HUES48 (cell line): Measurements from ENCODE around the gene CAV1.

Experiments
- H3K27ac ChIP-seq: one replicate; pipeline ENCODE4 v1.7.0; 2013; ENCODE audit warnings: low read depth, low read length, inconsistent platforms
- H3K27me3 ChIP-seq: 2 replicates; pipeline ENCODE4 v1.6.1; 2013; ENCODE audit warnings: mild to moderate bottlenecking, low read length; ENCODE audit not compliant: control insufficient read depth, insufficient read depth
- H3K36me3 ChIP-seq: 2 replicates; pipeline ENCODE4 v1.6.1; 2013; ENCODE audit warnings: low read length; ENCODE audit not compliant: control insufficient read depth, insufficient read depth
- H3K4me1 ChIP-seq: 2 replicates; pipeline ENCODE4 v1.6.1; 2013; ENCODE audit warnings: mild to moderate bottlenecking, low read length; ENCODE audit not compliant: control insufficient read depth, insufficient read depth
- H3K4me3 ChIP-seq: 2 replicates; pipeline ENCODE4 v1.5.1; 2013; ENCODE audit warnings: mild to moderate bottlenecking, low read depth, low read length
- H3K9ac ChIP-seq: 2 replicates; pipeline ENCODE4 v1.6.1; 2013; ENCODE audit warnings: mild to moderate bottlenecking, low read depth, low read length, moderate library complexity
- H3K9me3 ChIP-seq: 2 replicates; pipeline ENCODE4 v1.6.1; 2013; ENCODE audit warnings: low read length; ENCODE audit not compliant: control insufficient read depth, insufficient read depth

CAV1 gene

GRCh38 chr7:116534790-116535189 lies 10.0 kb downstream of the CAV1 start:
- Histone ChIP-seq H3K27me3 (no peaks in the 10 kb centered on the region), H3K9ac (no peak overlapping the region), H3K27ac (no peak overlapping the region), H3K36me3 (peaks cover 8% of the 10 kb centered on the region; the same call in 1 of the 2 replicates), H3K9me3 (no peaks in the 10 kb centered on the region), H3K4me1 (no peaks in the 10 kb centered on the region), H3K4me3 (no peak overlapping the region)

GRCh38 chr7:116535416-116535815 lies 10.6 kb downstream of the CAV1 start:
- no peak overlapping the region for H3K27ac ChIP-seq
- H3K9ac ChIP-seq: no peak overlapping the region
- no peaks in the 10 kb centered on the region for H3K27me3 ChIP-seq
- H3K9me3 ChIP-seq: no peaks in the 10 kb centered on the region
- H3K36me3 ChIP-seq: peaks cover 6% of the 10 kb centered on the region; the same call in 1 of the 2 replicates
- H3K4me3 ChIP-seq: no peak overlapping the region
- no peaks in the 10 kb centered on the region for H3K4me1 ChIP-seq

DNA sequence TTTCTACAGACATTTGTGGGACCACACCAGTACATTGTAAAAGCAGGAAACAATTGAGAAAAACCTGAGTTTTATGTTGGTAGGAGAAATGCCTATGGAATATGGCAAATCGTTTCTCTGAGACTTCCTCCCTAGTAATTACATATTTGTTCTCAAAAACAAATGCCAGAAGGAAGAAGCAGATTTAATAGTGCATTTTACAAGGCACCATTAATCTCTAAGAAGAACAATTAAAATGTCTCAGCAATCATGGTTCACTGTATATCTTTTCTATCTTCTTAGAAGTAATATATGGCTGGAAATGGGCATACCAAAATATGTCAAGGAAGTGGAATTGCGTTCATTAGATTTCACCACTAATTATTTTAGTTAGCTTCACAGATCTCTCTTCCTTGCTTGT lies 13.3 kb downstream of the CAV1 start:
- no peak overlapping the region for H3K4me3 ChIP-seq
- H3K4me1 ChIP-seq: no peaks in the 10 kb centered on the region
- H3K27ac ChIP-seq: no peak overlapping the region
- peaks cover 6% of the 10 kb centered on the region; the same call in 1 of the 2 replicates for H3K36me3 ChIP-seq
- H3K27me3 ChIP-seq: no peaks in the 10 kb centered on the region
- H3K9ac ChIP-seq: no peak overlapping the region
- H3K9me3 ChIP-seq: no peaks in the 10 kb centered on the region

GRCh38 chr7:116539879-116540278 lies 15.0 kb downstream of the CAV1 start:
- peaks cover 6% of the 10 kb centered on the region; the same call in 1 of the 2 replicates for H3K36me3 ChIP-seq
- H3K27ac ChIP-seq: no peak overlapping the region
- no peaks in the 10 kb centered on the region for H3K27me3 ChIP-seq
- no peaks in the 10 kb centered on the region for H3K4me1 ChIP-seq
- no peak overlapping the region for H3K4me3 ChIP-seq
- H3K9ac ChIP-seq: no peak overlapping the region
- H3K9me3 ChIP-seq: no peaks in the 10 kb centered on the region

DNA sequence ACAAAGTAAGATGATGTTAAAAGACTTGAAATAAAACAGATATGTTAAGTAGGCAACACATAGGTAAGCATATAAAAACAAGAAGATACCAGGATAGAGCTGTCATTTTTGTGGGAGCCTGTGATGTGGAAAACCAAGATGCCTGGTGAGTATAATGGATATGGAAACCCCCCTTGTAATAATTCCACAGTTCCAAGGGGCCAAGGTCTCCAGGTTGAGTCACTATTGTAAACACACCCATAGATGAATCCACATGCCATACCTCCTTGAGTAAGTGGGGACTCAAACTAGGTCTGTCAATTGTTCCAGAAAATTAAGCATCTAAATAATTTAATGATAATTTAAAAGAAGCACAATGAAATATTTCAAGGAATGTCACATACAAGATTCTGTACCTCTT lies 15.9 kb downstream of the CAV1 start:
- no peak overlapping the region for H3K27ac ChIP-seq
- H3K9me3 ChIP-seq: no peaks in the 10 kb centered on the region
- H3K4me3 ChIP-seq: no peak overlapping the region
- no peak overlapping the region for H3K9ac ChIP-seq
- H3K27me3 ChIP-seq: no peaks in the 10 kb centered on the region
- H3K36me3 ChIP-seq: 0 out of 2 replicates have a peak, but pooled peaks cover under 1% of the 10 kb centered on the region
- no peaks in the 10 kb centered on the region for H3K4me1 ChIP-seq

DNA sequence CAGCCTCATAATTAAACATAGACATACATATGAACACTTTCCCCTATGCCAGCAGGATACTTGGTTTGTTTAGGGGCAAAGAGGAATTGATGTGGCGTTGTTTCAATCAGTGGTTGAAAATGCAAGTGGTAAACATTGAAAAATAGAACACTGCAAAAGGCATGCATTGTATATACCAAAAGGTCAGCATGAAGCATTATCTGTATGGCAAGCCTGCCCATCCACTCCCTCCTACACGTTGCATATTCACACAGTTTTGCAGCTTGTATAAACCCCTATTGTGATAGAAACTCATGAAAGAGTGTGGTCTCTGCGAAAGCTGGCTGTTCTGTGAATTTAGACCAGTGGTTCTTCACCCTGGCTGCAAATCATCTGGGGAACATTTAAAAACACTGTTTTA lies 17.1 kb downstream of the CAV1 start:
- H3K4me1 ChIP-seq: no peaks in the 10 kb centered on the region
- H3K27me3 ChIP-seq: no peaks in the 10 kb centered on the region
- no peak overlapping the region for H3K4me3 ChIP-seq
- no peaks in the 10 kb centered on the region for H3K9me3 ChIP-seq
- H3K9ac ChIP-seq: no peak overlapping the region
- H3K27ac ChIP-seq: no peak overlapping the region
- H3K36me3 ChIP-seq: no peaks in the 10 kb centered on the region

DNA sequence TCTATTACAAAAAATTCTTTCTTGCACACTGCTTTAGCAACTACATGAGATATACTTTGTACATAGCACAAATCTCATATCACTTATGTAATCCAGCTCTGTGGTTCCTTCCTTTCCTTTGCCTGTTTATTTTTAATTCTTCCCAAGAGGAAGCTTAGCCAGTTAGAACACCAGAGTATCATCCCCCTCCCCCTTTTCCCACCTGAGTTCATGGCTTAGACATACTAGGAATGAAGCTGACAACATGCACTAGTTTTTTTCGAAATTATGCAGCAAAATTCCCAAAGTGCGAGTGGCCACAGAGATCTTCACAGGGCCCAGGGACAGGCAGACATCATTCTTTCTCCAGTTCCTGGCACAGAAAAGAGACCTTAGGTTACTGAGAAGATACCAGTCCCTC lies 17.8 kb downstream of the CAV1 start:
- Histone ChIP-seq H3K9me3 (no peaks in the 10 kb centered on the region), H3K36me3 (no peaks in the 10 kb centered on the region), H3K4me1 (no peaks in the 10 kb centered on the region), H3K27me3 (no peaks in the 10 kb centered on the region), H3K4me3 (no peak overlapping the region), H3K9ac (no peak overlapping the region), H3K27ac (no peak overlapping the region)

DNA sequence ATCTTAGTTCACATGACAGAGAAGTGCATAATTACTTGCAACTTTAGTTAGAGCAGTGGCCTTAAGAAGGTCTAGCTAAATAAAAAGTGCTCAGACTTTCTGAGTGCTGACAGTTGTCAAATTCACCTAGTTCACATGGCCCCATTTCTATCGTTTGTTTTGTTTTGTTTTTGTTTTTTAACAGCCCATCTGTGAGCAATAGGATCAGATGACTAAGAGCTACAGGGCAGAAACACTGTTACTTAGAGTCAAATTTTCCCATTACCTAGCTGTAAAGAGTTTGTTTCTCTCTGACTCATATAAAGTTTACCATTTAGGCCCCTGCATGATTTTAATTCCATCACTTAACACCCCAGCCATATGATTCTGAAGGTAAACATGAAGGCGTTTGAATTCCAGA lies 18.8 kb downstream of the CAV1 start:
- Histone ChIP-seq H3K9me3 (no peaks in the 10 kb centered on the region), H3K4me3 (no peak overlapping the region), H3K4me1 (no peaks in the 10 kb centered on the region), H3K9ac (no peak overlapping the region), H3K27ac (no peak overlapping the region), H3K27me3 (no peaks in the 10 kb centered on the region), H3K36me3 (no peaks in the 10 kb centered on the region)

GRCh38 chr7:116544487-116544886 lies 19.7 kb downstream of the CAV1 start:
- Histone ChIP-seq H3K36me3 (no peaks in the 10 kb centered on the region), H3K27ac (no peak overlapping the region), H3K9ac (no peak overlapping the region), H3K4me1 (no peaks in the 10 kb centered on the region), H3K27me3 (no peaks in the 10 kb centered on the region), H3K4me3 (no peak overlapping the region), H3K9me3 (no peaks in the 10 kb centered on the region)

DNA sequence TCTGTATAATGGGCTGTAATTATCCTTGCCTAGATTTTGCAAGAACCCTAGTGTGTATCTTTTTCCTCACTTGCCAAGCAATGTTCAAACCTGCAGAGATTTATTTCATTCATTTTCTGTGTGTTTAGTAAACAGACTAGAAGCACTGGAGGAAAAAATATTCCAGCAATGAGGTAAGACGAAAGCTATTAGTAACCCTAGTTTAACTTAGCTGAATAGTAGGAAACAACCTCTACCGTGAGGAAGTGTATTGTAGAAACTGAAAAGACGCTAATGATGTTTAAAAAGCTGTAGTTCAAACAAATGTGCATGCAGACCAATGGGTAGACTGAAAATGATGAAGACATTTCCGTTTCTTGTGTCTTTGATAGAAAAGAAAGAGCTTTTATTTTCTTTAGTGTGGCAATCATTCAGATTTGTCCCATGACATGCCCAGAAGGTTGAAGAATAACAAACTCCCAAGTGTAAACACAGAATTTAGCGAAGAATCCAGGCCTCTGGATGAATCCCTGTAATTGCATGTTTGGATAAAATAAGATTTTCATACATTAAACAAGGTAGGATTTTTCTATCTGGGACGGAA lies 20.7 kb downstream of the CAV1 start:
- Histone ChIP-seq H3K9ac (no peak overlapping the region), H3K4me1 (no peaks in the 10 kb centered on the region), H3K9me3 (no peaks in the 10 kb centered on the region), H3K4me3 (no peak overlapping the region), H3K36me3 (no peaks in the 10 kb centered on the region), H3K27ac (no peak overlapping the region), H3K27me3 (no peaks in the 10 kb centered on the region)

- Histone ChIP-seq H3K9me3 (no peaks in the 10 kb centered on the region), H3K27ac (no peak overlapping the region), H3K4me3 (no peak overlapping the region), H3K9ac (no peak overlapping the region), H3K27me3 (no peaks in the 10 kb centered on the region), H3K4me1 (no peaks in the 10 kb centered on the region), H3K36me3 (no peaks in the 10 kb centered on the region)
Measured at GRCh38 chr7:116546054-116546453, 21.2 kb downstream of the CAV1 start.

DNA sequence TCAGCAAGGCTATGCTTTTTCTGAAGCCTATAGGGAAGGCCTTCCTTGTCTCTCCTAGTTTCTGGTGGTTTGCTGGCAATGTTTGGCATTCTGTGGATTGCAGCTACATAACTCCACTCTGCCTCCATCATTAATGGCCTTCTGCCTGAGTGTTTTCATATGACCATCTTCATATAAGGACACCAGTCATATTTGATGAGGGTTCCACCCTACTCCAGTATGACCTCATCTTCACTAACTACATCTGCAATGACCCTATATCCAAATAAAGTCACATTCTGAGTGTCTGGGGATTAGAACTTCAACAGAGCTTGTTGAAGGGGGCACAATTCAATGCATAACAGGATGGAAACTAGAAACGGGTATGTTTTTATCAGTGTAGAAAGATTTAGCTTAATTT lies 22.1 kb downstream of the CAV1 start:
- no peak overlapping the region for H3K4me3 ChIP-seq
- no peaks in the 10 kb centered on the region for H3K27me3 ChIP-seq
- no peaks in the 10 kb centered on the region for H3K9me3 ChIP-seq
- no peak overlapping the region for H3K9ac ChIP-seq
- H3K36me3 ChIP-seq: no peaks in the 10 kb centered on the region
- H3K4me1 ChIP-seq: no peaks in the 10 kb centered on the region
- H3K27ac ChIP-seq: no peak overlapping the region
